Amniotic epithelial cell (primary cell): Measurements from ENCODE around the gene WDR3.
"Not testable (repeated sequence)": the region's sequence is repeated elsewhere in the genome, so short reads cannot be mapped to it uniquely, and the experiment has no call there.

Source experiments
- DNase-seq: peaks from one replicate; pipeline ENCODE4 v3.0.0-alpha.2; 2010; ENCODE audit warnings: low read depth

WDR3 gene

DNA sequence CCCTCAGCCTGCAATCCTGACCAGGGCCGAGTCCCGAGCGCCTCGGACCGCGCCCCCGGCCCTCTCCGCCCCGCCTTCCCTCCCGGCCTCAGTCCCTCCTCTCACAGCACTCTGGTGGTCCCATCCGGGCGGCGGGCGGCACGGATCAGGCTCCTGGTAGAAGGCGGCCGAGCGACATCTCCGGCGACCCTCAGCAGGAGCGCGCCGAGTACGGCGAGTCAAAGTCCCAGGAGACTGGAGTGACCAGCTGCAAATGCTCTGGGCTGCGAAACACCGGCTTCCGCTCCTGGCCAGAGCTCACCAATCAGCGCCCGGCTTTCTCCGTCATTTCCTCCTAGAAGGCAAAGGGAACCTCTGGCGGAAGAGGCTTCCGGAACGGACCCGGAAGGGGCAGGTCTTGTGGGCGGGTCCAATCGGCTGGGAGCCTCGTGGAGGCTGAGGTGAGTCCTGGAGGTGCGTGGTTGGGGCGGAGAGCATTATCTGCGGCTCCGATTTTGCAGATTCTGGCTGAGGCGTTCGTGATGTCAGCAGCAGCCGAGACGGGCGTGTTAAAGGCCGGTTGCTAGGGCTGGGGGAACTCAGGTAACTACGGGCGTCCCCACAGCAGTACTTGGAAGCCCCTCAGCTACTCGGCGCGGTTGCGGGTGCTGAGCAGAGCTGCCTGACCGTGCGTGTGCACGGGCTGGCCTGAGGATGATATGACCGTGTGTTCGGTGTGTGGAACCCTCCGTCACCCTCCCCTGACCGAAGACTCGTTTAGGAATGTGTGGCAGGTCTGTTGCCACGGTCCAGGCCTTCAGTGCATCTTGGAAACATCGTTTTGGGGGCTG lies at the start of gene WDR3, which contains the start of gene GDAP2:
Gene WDR3 (plus strand): TSS at position 397 of the 830 bp plus-strand sequence. CDS start 3,581 bp downstream, outside the sequence.
Gene GDAP2 (minus strand): TSS at position 279 of the 830 bp plus-strand sequence. CDS start 9,264 bp downstream, outside the sequence.
- peak; percentile 95 for DNase-seq

- DNase-seq: no peak
Measured at GRCh38 chr1:117883616-117884015, 45.9 kb upstream of the WDR3 start.

GRCh38 chr1:117886101-117886795 lies 43.3 kb upstream of the WDR3 start:
- DNase-seq: peak; percentile 44

DNA sequence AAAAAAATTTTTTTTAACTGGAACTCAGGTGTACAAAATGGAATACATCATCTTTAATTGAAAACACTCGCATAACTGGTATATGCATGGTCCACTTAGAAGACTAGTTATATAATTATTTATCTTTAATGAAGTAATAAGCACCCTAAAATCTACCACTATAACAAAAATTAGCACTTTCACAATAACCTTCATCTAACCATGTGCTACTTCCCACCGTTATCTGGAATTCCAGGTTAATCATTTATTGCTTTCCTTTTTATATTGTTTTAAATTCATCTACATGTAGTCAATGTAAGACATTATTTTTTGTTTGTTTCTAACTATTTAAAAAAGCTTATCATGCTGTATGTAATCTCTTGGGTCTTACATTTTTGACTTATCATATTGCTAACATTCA lies 39.1 kb upstream of the WDR3 start:
- no peak for DNase-seq

GRCh38 chr1:117892512-117892911 lies 37.0 kb upstream of the WDR3 start:
- no peak for DNase-seq

DNA sequence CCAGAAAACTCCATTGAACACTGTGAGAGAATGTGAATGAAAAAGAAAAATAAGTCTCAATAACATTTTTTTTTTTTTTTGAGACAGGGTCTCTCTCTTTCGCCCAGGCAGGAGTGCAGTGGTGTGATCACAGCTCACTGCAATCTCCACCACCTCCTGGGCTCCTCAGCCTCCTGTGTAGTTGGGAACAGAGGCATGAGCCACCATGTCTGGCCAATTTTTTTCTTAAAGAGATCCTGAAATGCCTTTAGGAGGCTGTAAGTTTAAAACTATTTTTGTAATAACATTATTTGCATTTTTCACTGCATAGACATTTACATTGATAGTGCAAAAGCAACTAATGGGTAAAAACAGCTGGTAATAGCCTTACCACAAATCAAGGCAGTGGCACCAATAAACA lies 35.5 kb upstream of the WDR3 start:
- no peak for DNase-seq

DNA sequence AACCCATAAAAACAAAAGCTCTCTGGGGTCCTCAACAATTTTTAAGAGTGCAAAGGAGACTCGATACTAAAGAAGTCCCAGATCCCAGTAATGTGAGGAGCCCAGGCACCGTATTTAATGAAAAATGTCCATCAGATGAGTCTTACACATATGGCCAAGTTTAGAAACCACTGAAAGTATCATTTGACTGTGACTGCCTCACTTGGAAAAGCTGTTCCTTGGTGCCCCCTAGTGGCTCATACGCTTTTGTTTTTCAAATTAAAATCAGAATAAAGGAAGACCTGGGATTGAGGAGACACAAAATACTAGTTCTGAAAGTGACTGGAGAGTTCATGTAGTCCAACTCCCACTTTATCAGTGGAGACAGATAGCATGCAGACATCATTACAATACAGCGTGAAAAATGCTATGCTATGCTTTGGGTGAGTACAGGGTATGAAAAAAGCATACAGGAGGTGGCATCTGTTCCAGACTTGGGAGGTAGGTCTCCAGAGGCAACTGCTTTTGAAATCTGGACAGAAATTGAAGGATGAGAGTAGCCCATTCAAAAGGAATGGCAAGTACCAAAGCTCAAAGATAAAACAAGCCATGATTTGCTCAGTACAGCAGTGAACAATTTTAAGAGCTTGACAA lies 33.9 kb upstream of the WDR3 start:
- peak; percentile 84 for DNase-seq

GRCh38 chr1:117897551-117897950 lies 32.0 kb upstream of the WDR3 start:
- DNase-seq: peak; percentile 30

DNA sequence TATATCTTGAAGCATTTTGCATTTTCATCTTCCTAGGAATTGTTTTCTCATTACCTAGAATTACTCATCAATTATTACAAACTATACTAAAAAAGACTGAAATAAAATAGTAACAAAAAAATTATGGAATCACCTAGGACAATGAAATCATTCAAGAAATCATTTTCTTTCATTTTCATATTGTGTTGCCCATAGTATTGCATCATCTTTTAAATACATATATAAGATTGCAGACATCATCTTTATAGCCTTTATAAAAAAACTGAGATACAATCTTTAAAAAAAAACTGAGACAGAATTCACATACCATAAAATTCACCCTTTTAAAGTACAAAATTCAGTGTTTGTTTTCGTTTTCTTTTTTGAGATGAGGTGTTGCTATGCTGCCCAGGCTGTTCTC lies 29.7 kb upstream of the WDR3 start:
- no peak for DNase-seq

- DNase-seq: no peak
Measured at GRCh38 chr1:117902944-117903343, 26.6 kb upstream of the WDR3 start.

- DNase-seq: no peak
Measured at GRCh38 chr1:117904485-117904884, 25.1 kb upstream of the WDR3 start.

DNA sequence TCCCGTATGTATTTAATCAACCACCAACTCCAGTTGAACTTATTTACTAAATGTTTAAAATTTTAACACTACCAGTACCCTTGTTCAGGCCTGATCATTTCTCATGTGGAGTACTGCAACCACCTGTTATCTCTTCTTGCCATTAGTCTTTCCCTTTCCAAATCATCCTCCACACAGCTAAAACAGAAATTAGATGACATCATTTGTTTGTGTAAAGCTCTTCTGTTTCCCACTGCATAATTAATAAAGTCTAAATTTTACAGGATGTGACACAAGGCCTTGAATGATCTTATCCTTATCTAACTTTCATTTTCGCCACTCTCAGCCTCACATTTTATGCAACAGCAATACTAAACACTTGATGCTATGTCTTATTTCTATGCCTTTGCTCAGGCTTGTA lies 24.5 kb upstream of the WDR3 start:
- peak; percentile 1 for DNase-seq

GRCh38 chr1:117911051-117911450 lies 18.5 kb upstream of the WDR3 start:
- no peak for DNase-seq

DNA sequence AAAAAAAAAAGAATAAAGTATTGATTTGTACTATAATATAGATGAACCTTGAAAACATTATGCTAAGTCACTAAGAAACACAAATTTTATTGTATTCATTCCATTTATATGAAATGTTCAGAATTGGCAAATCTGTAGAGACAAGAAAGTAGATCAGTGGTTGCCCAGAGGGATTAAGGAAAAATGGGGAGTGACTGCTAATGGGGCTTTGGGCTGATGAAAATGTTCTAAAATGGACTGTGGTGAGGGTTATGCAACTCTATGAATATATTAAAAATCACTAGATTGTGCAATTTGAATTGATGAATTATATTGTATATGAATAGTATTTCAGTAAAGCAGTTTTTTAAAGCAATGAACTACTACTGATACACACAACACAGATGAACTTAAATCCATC lies 10.2 kb upstream of the WDR3 start:
- DNase-seq: peak; percentile 82

GRCh38 chr1:117921991-117922390 lies 7.5 kb upstream of the WDR3 start:
- DNase-seq: no peak

- not testable (repeated sequence) for DNase-seq
Measured at GRCh38 chr1:117922717-117923116, 6.8 kb upstream of the WDR3 start.

DNA sequence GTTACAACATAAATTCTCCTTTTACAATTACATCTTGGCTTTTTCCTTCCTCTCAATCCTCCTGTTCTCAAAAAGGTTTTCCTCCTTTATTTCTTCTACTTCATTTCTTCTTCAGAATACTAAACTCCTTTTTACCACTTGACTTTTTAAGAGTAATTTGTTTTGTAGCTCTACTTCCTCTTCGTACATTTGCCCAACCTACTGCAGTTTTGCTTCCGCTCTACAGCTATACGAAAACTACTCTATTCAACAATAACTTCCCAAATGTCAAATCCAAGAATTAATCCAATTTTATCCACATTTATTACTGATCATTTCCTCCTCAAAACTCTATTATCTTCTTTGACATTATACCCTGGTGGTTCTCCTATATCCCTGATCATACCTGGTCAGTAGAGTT lies 3.6 kb upstream of the WDR3 start:
- no peak for DNase-seq

GRCh38 chr1:117928881-117929342 lies 627 bp upstream of the WDR3 start:
- peak; percentile 51 for DNase-seq

DNA sequence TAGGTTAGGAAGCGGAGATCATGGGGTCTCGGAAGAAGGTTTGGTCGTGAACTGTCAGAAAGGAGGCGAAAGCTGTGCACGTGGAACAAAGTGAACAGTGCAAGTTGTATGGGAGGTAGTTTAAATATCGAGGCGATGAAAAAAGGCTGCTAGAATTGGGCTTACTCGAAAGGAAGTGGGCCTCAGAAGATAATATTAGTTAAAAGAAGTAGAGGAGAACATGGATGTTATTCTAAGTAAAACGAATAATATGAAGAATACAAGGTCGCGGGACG lies 571 bp downstream of the WDR3 start:
- DNase-seq: no peak

GRCh38 chr1:117930484-117930883 lies 945 bp downstream of the WDR3 start:
- DNase-seq: no peak

DNA sequence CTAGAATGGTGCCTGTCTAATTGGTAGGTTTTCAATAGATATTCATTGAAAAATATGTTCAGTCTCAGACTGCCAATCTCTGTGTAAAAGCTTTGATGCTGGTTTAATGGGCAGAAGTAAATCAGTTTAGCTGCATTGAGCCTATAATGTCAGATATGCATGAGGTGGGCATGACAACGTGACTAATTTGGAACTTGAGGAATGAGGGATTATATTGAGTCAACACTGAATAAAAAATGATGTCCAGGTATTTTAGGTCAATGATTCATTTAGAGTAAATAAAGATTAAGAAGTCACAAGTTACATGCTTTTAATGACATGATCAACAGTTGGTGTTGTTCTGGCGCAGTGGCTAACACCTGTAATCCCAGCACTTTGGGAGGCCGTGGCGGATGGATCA lies 3.0 kb downstream of the WDR3 start:
- DNase-seq: no peak

GRCh38 chr1:117933769-117934168 lies 4.2 kb downstream of the WDR3 start:
- DNase-seq: no peak

DNA sequence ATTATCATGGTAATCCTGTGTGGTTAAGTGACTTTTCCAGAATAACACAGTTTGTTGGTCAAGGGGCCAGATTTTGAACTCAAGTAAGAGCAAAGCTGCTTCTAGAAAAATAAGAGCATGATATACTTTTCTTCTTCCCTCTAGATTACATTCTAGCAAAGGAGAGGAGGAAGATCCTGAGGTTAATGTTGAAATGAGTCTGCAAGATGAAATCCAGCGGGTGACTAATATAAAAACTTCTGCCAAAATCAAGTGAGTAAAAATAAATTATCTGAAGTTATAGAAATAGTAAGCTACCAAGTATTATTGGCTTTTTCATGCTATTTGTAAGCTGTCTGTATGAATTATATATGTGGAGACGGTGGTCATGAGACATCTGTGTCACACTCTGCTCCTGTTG lies 12.8 kb downstream of the WDR3 start:
- DNase-seq: peak; percentile 12
